Placental pericyte (primary cell): ENCODE data around the gene WFIKKN1. TPM values are rescaled to one million over a fixed set of nuclear protein-coding genes. Genes with fewer than 3 reads are reported as not detected.

ENCODE experiments used
- total RNA-seq: library from RNA; depleted of rRNA; stranded (reverse); fragments of >200 nt; gene quantifications from 2 replicates; pipeline ENCODE4 v1.2.3, GENCODE V29; 2012

Gene WFIKKN1, protein sequence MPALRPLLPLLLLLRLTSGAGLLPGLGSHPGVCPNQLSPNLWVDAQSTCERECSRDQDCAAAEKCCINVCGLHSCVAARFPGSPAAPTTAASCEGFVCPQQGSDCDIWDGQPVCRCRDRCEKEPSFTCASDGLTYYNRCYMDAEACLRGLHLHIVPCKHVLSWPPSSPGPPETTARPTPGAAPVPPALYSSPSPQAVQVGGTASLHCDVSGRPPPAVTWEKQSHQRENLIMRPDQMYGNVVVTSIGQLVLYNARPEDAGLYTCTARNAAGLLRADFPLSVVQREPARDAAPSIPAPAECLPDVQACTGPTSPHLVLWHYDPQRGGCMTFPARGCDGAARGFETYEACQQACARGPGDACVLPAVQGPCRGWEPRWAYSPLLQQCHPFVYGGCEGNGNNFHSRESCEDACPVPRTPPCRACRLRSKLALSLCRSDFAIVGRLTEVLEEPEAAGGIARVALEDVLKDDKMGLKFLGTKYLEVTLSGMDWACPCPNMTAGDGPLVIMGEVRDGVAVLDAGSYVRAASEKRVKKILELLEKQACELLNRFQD
- 0.14 and 0.22 TPM in 2 replicates for total RNA-seq

DNA sequence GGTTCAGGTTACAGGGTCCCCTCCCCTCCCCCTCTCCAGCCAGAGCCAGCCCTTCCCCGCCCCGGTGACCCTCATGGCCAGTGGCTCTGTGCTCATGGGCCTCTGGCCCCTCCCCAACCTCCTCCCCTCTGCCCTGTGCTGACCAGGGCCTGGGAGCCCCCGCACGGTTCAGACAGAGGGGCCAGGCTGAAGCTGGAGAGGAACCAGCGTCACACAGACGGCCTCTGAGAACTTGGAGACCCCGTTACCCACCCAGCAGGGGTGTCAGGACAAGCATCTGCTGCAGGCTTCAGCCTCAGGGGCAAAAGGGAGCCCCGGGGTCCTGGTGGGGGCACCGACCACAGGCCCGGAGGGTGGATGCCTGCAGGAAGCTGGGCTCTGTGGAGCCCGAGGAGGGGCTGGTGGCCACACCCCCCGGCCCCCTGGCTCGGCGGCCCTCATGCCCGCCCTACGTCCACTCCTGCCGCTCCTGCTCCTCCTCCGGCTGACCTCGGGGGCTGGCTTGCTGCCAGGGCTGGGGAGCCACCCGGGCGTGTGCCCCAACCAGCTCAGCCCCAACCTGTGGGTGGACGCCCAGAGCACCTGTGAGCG is at the start of gene WFIKKN1:
TSS of gene WFIKKN1 (plus strand) at position 171 of the 591 bp plus-strand sequence. CDS start at position 440, 269 bp downstream.

DNA sequence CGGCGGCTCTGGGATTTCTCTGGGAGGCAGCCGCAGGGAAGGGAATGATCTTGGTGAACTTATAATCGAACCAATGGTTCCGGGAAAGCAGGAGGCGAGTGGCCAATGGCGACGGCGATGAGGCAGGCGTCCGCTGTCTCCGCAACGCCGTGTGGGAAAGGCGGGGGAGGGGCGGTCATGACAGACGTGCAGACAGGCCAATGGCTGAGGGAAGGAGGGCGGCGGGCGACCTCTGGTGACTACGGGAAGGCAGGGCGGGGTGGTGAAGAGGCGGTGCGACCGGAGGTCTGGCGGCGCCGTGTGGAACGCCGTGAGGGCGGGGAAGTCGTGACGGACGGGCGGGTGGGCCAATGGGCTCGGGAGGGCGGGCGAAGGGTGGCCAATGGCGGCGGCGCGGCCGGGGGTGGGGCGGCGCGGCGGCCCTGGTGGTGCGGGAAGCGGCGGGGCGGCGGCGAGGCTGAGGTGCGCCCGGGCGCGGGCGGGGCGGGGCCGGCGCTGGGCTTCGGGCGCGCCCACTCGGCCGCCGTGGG is 41.1 kb upstream of the WFIKKN1 start, which contains the start of gene RAB40C:
TSS of gene RAB40C (plus strand) at position 409 of the 530 bp plus-strand sequence. CDS start 226 bp downstream, outside the sequence.

DNA sequence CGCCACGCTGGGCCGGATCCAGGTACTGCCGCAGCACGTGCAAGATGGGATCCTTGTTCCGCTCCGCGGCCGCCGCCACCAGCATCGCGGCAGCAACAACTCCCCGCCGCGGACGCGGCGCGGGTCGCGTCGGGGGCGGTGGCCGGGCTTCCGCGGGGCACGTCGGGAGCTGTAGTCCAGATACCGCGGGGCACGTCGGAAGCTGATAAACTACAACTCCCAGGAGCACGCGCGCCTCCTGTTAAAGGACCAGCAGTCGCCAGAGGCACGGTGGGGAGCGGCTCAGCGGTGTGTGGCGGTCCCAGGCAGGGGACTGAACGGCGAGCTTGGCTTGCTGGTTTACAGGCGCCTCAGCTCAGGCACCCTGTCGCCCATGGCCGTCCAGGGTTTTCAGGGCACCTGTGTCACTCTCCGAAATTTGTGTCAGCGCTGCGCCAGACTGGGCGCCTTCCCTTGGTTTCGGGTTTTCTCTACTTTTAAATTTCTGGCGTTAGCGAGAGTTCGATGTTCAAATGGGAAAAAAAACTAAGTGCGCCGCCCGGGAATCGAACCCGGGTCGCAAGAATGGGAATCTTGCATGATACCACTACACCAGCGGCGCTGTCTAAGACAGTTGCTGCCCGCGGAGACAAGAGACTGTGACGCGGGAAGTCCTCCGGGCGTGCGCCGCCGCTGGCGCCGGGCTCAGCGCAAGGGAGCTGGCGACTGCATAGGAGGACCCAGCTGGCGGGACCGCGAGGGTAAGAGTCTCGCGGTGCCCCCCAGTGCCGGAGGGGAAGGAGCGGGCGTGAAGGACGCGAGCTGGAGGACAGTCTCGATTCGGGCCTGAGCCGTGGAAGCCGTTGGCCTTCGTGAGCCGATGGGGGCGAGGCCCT is 5.7 kb downstream of the WFIKKN1 start, which contains the start of gene METTL26:
TSS of gene METTL26 (minus strand) at position 100 of the 875 bp plus-strand sequence. CDS start at position 85, 15 bp downstream.

DNA sequence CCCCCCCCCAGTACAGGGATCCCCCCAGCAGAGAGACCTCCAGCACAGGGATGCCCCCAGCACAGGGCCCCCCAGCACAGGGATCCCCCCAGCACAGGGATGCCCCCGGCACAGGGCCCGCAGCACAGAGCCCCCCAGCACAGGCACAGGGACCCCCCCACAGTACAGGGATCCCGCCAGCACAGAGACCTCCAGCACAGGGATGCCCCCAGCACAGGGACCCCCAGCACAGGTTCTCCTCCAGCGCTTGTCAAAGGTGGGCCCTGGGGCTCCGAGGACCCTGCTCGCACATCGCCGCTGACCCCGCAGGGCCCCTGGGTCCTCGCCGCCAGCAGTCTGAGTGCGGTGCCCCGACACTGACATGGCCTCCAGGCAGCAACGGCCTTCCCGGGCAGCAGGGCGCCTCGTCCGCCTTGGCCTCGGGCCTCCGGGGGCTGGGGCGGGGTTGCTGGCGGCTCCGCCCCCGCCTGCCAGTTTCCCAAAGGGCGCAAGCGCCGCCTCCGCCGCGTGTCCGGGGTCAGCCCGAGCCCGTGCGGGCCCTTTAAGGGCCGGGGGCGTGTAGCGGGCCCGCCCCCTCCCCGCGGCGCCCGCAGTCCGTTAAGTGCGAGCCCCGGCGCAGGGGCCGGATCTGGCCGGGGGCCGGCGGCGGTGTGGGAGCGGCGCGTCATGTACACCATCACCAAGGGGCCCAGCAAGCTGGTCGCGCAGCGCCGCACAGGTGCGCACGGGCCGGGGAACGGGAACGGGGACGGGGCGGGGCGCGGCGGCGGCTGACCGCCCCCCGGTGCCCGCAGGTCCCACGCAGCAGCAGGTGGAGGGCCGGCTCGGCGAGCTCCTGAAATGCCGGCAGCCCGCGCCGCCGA is 10.8 kb downstream of the WFIKKN1 start, which contains the start of gene MCRIP2:
TSS of gene MCRIP2 (plus strand) at position 503 of the 863 bp plus-strand sequence. CDS start at position 667, 164 bp downstream.

DNA sequence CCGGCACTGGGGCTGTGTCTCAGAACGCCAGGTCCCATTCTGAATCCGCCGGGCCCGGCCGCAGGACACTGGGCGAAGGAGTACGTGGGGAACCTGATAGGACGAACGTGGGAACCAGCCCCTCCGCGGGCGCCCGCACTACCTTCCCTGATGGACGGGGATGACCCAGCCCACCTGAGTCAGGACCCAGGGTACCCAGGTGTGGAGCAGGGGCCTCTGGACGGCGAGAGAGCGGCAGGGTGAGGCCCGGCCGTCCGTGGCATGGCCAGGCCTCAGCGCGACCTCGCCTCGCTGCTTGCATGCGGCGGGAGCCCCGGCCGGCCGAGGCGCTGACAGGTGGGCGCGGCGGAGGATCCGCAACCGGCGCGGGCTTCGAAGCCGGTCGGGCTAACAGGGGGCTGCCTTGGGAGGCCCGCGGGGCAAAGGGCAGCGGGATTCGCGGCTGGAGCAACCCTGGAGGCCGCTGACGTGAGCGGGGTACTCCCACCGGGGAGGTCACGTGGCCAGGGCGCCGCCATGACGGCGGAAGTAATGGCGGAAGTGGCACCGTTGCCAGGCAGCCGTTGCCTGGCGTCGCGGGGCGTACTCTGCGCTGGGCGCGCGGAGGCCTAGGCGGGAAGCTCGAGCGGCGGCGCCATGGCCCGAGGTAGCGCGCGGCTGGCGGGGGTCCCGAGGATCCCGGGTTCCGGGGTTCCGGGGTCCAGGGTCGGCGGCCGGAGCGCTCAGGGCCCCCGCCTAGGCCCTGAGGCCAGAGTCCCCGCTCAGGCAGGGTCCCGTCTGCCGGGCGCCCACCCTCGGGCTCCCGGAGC is 18.2 kb downstream of the WFIKKN1 start, which contains the start of gene WDR90:
TSS of gene WDR90 (plus strand) at position 585 of the 809 bp plus-strand sequence. CDS start at position 637, 52 bp downstream.

DNA sequence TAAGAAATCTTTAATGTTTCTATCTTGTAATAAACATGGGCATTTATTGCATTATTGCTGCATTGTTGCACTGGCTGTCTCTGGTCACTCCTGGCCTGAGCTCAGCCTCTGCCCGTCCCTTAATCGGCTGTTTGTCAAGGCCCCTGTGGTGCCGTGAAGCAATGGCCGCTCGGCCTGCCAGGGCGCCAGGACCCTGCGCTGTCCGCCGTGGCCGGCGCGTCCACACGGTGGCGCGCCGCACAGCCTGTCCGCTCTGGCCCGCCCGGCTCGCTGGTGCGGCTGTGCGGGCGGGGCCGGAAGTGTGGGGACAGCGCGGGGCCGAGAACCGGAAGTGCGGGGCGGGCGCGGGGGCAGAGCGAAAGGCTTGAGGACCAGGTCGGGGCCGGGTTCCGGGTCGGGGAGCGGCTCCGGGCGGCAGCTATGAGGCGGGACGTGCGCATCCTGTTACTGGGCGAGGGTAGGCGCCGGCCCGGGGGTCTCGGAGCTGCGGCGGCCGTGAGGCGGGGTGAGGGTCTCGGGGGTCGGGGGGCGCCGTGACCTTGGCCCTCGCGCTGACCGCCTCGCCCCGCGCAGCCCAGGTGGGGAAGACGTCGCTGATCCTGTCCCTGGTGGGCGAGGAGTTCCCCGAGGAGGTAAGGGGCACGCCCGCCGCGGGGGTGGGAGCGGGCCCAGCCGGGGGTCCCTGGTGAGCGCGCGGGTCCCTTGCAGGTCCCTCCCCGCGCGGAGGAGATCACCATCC is 37.2 kb downstream of the WFIKKN1 start, which contains the start of gene RHOT2:
TSS of gene RHOT2 (plus strand) at position 353 of the 739 bp plus-strand sequence. CDS start at position 421, 68 bp downstream.

DNA sequence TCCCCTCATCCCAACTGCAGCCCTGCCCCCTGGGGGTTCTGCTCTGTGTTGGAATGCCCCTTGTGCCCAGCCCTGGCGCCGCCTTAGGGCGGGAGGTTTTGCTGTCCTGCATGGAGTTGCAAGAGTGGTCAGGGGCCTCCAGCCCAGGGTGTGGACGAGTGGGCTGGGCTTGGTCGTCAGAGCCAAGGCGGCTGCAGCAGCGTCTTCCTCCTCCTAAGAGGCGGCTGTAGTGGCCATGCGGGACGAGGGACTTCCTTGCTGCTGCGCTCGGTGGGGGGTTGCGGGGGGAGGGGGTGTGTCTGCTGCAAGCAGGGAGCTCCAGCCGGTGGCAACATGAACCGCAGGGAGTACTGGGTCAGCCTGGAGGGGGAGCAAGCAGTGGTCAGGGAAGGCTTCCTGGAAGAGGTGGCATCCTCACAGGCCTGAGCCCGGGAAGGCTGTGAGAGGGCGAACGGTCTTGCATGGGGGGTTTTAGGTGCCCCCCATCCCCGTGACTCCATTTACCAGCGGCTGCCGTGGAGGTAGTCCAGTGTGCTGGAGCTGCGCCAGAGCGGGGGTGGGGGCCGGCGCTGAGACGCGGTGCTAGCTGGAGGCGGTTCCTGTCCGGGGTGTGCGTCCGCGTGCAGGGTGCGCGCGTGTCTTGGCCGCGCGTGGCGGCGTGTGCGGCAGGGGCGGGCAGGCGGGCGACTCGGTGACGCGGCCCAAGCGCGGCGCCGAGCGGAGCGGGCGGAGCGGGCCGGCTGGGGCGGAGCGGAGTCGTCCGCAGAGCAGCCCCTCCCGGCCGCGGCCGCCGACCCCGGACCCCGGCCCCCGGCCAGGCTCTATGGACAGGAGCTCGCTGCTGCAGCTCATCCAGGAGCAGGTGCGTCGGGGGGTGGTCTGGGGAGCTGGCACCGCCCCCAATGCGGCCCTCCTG is 44.4 kb downstream of the WFIKKN1 start, which contains the start of gene RHBDL1:
TSS of gene RHBDL1 (plus strand) at position 704 of the 916 bp plus-strand sequence. CDS start at position 824, 120 bp downstream.

DNA sequence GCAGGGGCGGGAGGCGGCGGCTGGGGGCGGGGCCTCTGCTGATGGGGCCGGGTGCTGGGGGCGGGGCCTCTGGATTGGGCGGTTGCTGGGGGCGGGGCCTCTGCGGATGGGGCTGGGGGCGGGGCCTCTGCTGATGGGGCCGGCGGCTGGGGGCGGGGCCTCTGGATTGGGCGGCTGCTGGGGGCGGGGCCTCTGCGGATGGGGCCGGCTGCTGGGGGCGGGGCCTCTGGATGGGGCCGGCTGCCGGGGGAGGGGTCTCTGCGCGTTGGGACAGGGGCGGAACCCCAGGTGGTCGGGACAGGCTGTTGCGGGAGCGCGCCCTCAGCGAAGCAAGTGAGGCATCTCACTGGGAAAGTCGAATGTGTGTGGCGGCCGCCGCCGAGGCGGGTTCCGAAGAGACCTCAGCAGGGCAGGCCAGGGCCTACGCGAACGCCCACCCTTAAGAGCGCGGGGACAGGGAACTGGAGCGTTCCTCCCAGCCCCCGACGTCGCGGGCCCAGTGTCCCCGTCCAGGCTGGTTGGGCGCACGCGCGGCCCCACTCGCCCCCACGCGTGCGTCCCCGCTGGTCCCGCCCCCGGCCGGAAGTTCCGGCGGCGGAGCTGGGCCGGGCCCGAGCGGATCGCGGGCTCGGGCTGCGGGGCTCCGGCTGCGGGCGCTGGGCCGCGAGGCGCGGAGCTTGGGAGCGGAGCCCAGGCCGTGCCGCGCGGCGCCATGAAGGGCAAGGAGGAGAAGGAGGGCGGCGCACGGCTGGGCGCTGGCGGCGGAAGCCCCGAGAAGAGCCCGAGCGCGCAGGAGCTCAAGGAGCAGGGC is 49.2 kb downstream of the WFIKKN1 start, which contains the start of gene STUB1:
TSS of gene STUB1 (plus strand) at position 597 of the 811 bp plus-strand sequence. CDS start at position 713, 116 bp downstream.

Other genes with a start within 250 kb of the WFIKKN1 start
- gene PGAP6, start 249.0 kb upstream of the WFIKKN1 start, total RNA-seq = 109 and 146 TPM in 2 replicates
- gene NME4, start 233.8 kb upstream of the WFIKKN1 start, total RNA-seq = 96.1 and 115 TPM in 2 replicates
- gene DECR2, start 229.1 kb upstream of the WFIKKN1 start, total RNA-seq = 8.8 and 10.2 TPM in 2 replicates
- 23.2 and 27.8 TPM in 2 replicates for gene RAB11FIP3, start 205.3 kb upstream of the WFIKKN1 start, total RNA-seq
- gene CAPN15, start 103.3 kb upstream of the WFIKKN1 start, total RNA-seq = 68.9 and 91.9 TPM in 2 replicates
- gene PRR35, start 70.6 kb upstream of the WFIKKN1 start, total RNA-seq = 0.14 TPM in 1 of 2 replicates, not detected in the other
- gene NHLRC4, start 64.0 kb upstream of the WFIKKN1 start, total RNA-seq = 2.6 TPM in 2 replicates
- 27.8 and 33.5 TPM in 2 replicates for gene PIGQ, start 61.0 kb upstream of the WFIKKN1 start, total RNA-seq
- 15.3 and 16.5 TPM in 2 replicates for gene RAB40C, start 40.9 kb upstream of the WFIKKN1 start, total RNA-seq
- gene METTL26, start 5.3 kb downstream of the WFIKKN1 start, total RNA-seq = 99.1 and 106 TPM in 2 replicates
- gene MCRIP2, start 10.8 kb downstream of the WFIKKN1 start, total RNA-seq = 11.5 and 16.6 TPM in 2 replicates
- 12.3 and 22.6 TPM in 2 replicates for gene WDR90, start 18.4 kb downstream of the WFIKKN1 start, total RNA-seq
- gene RHOT2, start 37.1 kb downstream of the WFIKKN1 start, total RNA-seq = 56.5 and 67.4 TPM in 2 replicates
- gene RHBDL1, start 44.7 kb downstream of the WFIKKN1 start, total RNA-seq = 2.3 and 2.4 TPM in 2 replicates
- 91.5 and 131 TPM in 2 replicates for gene STUB1, start 49.4 kb downstream of the WFIKKN1 start, total RNA-seq
- 45.7 and 62.3 TPM in 2 replicates for gene JMJD8, start 53.3 kb downstream of the WFIKKN1 start, total RNA-seq
- 12.9 and 15.8 TPM in 2 replicates for gene WDR24, start 59.4 kb downstream of the WFIKKN1 start, total RNA-seq
- gene FBXL16, start 74.8 kb downstream of the WFIKKN1 start, total RNA-seq = 0.22 TPM in 1 of 2 replicates, not detected in the other
- gene METRN, start 84.1 kb downstream of the WFIKKN1 start, total RNA-seq = 10.1 and 40.1 TPM in 2 replicates
- 25.4 and 30.6 TPM in 2 replicates for gene ANTKMT, start 90.2 kb downstream of the WFIKKN1 start, total RNA-seq
- 1.1 and 3.1 TPM in 2 replicates for gene CCDC78, start 95.5 kb downstream of the WFIKKN1 start, total RNA-seq
- 8.3 and 23.4 TPM in 2 replicates for gene HAGHL, start 96.1 kb downstream of the WFIKKN1 start, total RNA-seq
- 25.2 and 40.8 TPM in 2 replicates for gene CIAO3, start 110.0 kb downstream of the WFIKKN1 start, total RNA-seq
- not detected in 2 replicates for gene MSLN, start 129.7 kb downstream of the WFIKKN1 start, total RNA-seq
- gene RPUSD1, start 157.4 kb downstream of the WFIKKN1 start, total RNA-seq = 33.3 and 54.4 TPM in 2 replicates
- 2.2 and 36.9 TPM in 2 replicates for gene CHTF18, start 157.6 kb downstream of the WFIKKN1 start, total RNA-seq
- gene GNG13, start 169.7 kb downstream of the WFIKKN1 start, total RNA-seq = not detected in 2 replicates